GM12891 (cell line): ENCODE measurements around the gene SLC4A4.

Experiments used
- POLR2A ChIP-seq: IDR thresholded peaks from 2 replicates; pipeline ENCODE4 v1.6.1; 2011; ENCODE audit warnings: low read depth, low read length, control low read depth
- POLR2AphosphoS5 ChIP-seq: IDR thresholded peaks from 2 replicates; pipeline ENCODE4 v1.6.1; 2011; ENCODE audit warnings: low read depth, low read length, control low read depth
- SPI1 ChIP-seq: IDR thresholded peaks from 2 replicates; pipeline ENCODE4 v1.6.1; 2011; ENCODE audit warnings: low read depth, low read length, control low read depth
- TAF1 ChIP-seq: IDR thresholded peaks from 2 replicates; pipeline ENCODE4 v1.6.1; 2011; ENCODE audit warnings: low read depth, low read length, control low read depth

DNA sequence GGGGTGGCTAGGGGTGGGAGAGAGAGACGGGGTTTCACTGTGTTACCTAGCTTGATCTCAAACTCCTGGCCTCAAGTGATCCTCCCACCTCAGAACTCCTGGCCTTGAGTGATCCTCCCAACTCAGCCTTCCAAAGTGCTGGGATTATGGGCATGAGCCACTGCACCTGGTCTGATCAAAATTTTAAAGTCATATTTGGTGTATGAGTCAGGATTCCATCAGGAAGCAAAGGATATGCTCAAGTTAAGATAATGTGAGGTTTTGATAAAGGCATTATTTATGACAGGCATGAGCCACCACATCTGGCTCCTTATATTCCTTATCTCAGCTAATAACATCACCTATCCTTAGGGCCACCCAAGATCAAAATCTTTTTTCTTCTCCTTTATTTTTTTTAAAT, 182.0 kb downstream of the SLC4A4 start:
- TF ChIP-seq POLR2AphosphoS5 (no peak), TAF1 (no peak), POLR2A (no peak), SPI1 (no peak)
